ENCODE data around the gene MSI2.

GRCh38 chr17:57456622-57457021, 200.3 kb downstream of the MSI2 start:
- TF ChIP-seq USF2 (IDR thresholded peaks at IDR 0.05; ENCODE audit: borderline replicate concordance, low read depth, low read length) (no peak), CTCF (IDR thresholded peaks at IDR 0.05) (no peak), GABPA (IDR thresholded peaks at IDR 0.05; ENCODE audit: low read depth) (no peak), NRF1 (IDR thresholded peaks at IDR 0.05; ENCODE audit: low read depth, low read length) (no peak), MAX (IDR thresholded peaks at IDR 0.05; ENCODE audit: low read depth) (no peak), IRF3 (IDR thresholded peaks at IDR 0.05; ENCODE audit: low read depth, low read length) (no peak)
